B cell (primary cell): ENCODE data around the gene FBXO34.

Source experiments
- EZH2 ChIP-seq: IDR thresholded peaks from 2 replicates; pipeline ENCODE4 v1.6.1; 2012; ENCODE audit warnings: borderline replicate concordance, low read depth, mild to moderate bottlenecking, moderate library complexity, low read length; ENCODE audit not compliant: insufficient read depth, poor library complexity, severe bottlenecking
- TF ChIP-seq, protein P1 (sequence below): fragments of 200-600 bp; IDR thresholded peaks from one replicate; pipeline ENCODE4 v1.8.0; 2022; ENCODE audit warnings: antibody characterized with exemption, mild to moderate bottlenecking

DNA sequence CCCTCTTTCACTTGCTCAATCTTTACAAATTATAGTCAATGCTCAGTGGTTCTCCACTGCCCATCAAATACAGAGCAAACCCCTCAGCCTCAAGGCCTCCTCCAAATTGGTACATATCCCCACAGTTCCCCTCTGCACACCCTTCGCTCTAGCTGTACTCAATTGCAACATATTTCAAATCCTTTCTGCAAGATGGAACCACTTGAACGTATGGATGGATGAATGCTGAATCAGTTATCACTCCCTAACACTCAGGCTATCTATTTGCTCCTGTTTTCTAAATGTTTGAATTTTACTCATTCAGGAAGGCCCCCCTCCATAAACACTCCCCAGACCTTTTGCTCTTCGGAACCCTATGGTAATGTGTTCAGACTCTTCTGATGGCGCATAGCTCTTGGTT is 115.9 kb downstream of the FBXO34 start:
- TF ChIP-seq EZH2 = no peak
- TF ChIP-seq, protein P1, sequence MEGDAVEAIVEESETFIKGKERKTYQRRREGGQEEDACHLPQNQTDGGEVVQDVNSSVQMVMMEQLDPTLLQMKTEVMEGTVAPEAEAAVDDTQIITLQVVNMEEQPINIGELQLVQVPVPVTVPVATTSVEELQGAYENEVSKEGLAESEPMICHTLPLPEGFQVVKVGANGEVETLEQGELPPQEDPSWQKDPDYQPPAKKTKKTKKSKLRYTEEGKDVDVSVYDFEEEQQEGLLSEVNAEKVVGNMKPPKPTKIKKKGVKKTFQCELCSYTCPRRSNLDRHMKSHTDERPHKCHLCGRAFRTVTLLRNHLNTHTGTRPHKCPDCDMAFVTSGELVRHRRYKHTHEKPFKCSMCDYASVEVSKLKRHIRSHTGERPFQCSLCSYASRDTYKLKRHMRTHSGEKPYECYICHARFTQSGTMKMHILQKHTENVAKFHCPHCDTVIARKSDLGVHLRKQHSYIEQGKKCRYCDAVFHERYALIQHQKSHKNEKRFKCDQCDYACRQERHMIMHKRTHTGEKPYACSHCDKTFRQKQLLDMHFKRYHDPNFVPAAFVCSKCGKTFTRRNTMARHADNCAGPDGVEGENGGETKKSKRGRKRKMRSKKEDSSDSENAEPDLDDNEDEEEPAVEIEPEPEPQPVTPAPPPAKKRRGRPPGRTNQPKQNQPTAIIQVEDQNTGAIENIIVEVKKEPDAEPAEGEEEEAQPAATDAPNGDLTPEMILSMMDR = no peak
